Measurements from ENCODE around the gene CD81. TPM values are rescaled to one million over a fixed set of nuclear protein-coding genes. Genes with fewer than 3 reads are reported as not detected.

The CD81 gene
- total RNA-seq, 1 experiment from 2014 or later = 416 TPM

GRCh38 chr11:2406451-2406850, 29.3 kb downstream of the CD81 start:
- TF ChIP-seq CTCF (IDR thresholded peaks at IDR 0.05) (no peak), SIN3A (IDR thresholded peaks at IDR 0.05; ENCODE audit: borderline replicate concordance, insufficient read depth, low read depth, low read length) (no peak), TCF7L2 (IDR thresholded peaks at IDR 0.05; ENCODE audit: low read depth, low read length) (no peak), POLR2AphosphoS5 (IDR thresholded peaks at IDR 0.05; ENCODE audit: low read depth, low read length) (no peak), REST (IDR thresholded peaks at IDR 0.05; ENCODE audit: insufficient read depth in 1 of 2, low read depth in 2 of 2, low read length in 1 of 2) (no peak)
- Histone ChIP-seq H3K27me3 (ENCODE audit: control insufficient read depth, insufficient read depth, low read length) (no peaks in the 10 kb centered on the region), H3K4me1 (ENCODE audit: control insufficient read depth, insufficient read depth, low read length) (peaks cover 8% of the 10 kb centered on the region), H3K27ac (ENCODE audit: low read length) (no peak overlapping the region), H3K36me3 (ENCODE audit: control insufficient read depth, insufficient read depth, low read length) (peaks cover 4% of the 10 kb centered on the region; the same call in 1 of the 2 replicates), H3K9me3 (ENCODE audit: control insufficient read depth, insufficient read depth, low read depth, low read length) (no peaks in the 10 kb centered on the region), H3K4me3 (ENCODE audit: low read depth in 2 of 2, low read length in 2 of 2) (no peak overlapping the region)
- intact Hi-C loops (cut with micrococcal nuclease; ENCODE audit: unreplicated experiment) = no loop called here
- CTCF ChIA-PET = interaction anchor here (1.2 kb wide), 1 partner anchor 14 kb away, joined by 3 read pairs; no protein-coding TSS in a partner anchor
- BruUV-seq (replicated peaks) = no TSS peak
- POLR2A ChIA-PET = no interaction called here
- ATAC-seq (no peak), DNase-seq (ENCODE audit: low read depth, low spot score) (no peak)
- in situ Hi-C loops (cut with HindIII; ENCODE audit: low pct_unique_long_range_greater_than_20kb, low sequenced_read_pairs) = no loop called here

- CTCF ChIA-PET = no interaction called here
- BruUV-seq (replicated peaks) = no TSS peak
- in situ Hi-C loops (cut with HindIII; ENCODE audit: low pct_unique_long_range_greater_than_20kb, low sequenced_read_pairs) = no loop called here
- H3K4me3 ChIP-seq (ENCODE audit: low read depth in 2 of 2, low read length in 2 of 2) = no peak overlapping the region
- H3K27me3 ChIP-seq (ENCODE audit: control insufficient read depth, insufficient read depth, low read length) = no peaks in the 10 kb centered on the region
- TF ChIP-seq CTCF (IDR thresholded peaks at IDR 0.05) (no peak), REST (IDR thresholded peaks at IDR 0.05; ENCODE audit: insufficient read depth in 1 of 2, low read depth in 2 of 2, low read length in 1 of 2) (no peak), SIN3A (IDR thresholded peaks at IDR 0.05; ENCODE audit: borderline replicate concordance, insufficient read depth, low read depth, low read length) (no peak), TCF7L2 (IDR thresholded peaks at IDR 0.05; ENCODE audit: low read depth, low read length) (no peak), POLR2AphosphoS5 (IDR thresholded peaks at IDR 0.05; ENCODE audit: low read depth, low read length) (no peak)
- ATAC-seq (no peak), DNase-seq (ENCODE audit: low read depth, low spot score) (no peak)
- peaks cover 4% of the 10 kb centered on the region; the same call in 1 of the 2 replicates for H3K36me3 ChIP-seq (ENCODE audit: control insufficient read depth, insufficient read depth, low read length)
- H3K27ac ChIP-seq (ENCODE audit: low read length) = no peak overlapping the region
- intact Hi-C loops (cut with micrococcal nuclease; ENCODE audit: unreplicated experiment) = no loop called here
- H3K9me3 ChIP-seq (ENCODE audit: control insufficient read depth, insufficient read depth, low read depth, low read length) = no peaks in the 10 kb centered on the region
- POLR2A ChIA-PET = no interaction called here
- H3K4me1 ChIP-seq (ENCODE audit: control insufficient read depth, insufficient read depth, low read length) = peaks cover 3% of the 10 kb centered on the region
These were observed 29.8 kb downstream of the CD81 start for GRCh38 chr11:2406878-2407410.
